HG02678 (cell line): Measurements from ENCODE around the gene VPREB1.
"Not testable (repeated sequence)": the region's sequence is repeated elsewhere in the genome, so short reads cannot be mapped to it uniquely, and the experiment has no call there.

Source experiments
- ATAC-seq: cut with Tn5 transposase; IDR thresholded peaks from one replicate; pipeline ENCODE4 v1.9.1; 2021; ENCODE audit warnings: mild to moderate bottlenecking, moderate library complexity; ENCODE audit not compliant: unreplicated experiment

The VPREB1 gene

DNA sequence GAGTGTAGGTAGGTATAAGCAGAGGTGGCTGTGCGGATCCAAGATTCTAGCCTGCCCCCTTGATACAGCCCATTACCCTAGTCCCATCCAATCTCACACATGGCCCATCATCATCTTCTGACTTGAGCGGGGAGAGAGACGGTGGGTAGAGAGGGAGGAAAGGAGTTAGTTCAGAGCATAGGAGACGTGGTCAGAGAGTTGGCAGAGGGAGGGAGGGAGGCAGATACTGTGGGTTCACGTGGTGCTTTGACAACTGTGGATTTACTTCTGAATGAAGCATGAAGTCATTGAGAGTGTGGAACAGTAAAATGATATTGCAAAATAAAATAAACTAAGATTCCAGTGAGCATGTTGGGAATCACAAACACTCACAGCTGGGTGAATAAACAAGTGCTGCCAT, 31.4 kb upstream of the VPREB1 start:
- no peak for ATAC-seq

DNA sequence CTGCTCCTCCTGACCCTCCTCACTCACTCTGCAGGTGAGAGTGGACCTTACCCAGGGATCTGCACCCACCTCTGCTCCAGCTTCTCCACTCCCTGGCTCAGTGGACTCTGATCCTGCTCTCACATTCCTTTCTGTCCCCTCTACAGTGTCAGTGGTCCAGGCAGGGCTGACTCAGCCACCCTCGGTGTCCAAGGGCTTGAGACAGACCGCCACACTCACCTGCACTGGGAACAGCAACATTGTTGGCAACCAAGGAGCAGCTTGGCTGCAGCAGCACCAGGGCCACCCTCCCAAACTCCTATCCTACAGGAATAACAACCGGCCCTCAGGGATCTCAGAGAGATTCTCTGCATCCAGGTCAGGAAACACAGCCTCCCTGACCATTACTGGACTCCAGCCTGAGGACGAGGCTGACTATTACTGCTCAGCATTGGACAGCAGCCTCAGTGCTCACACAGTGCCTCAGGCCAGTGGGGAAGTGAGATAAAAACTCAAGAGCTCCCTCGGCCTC, 29.7 kb upstream of the VPREB1 start:
- ATAC-seq, result no peak

DNA sequence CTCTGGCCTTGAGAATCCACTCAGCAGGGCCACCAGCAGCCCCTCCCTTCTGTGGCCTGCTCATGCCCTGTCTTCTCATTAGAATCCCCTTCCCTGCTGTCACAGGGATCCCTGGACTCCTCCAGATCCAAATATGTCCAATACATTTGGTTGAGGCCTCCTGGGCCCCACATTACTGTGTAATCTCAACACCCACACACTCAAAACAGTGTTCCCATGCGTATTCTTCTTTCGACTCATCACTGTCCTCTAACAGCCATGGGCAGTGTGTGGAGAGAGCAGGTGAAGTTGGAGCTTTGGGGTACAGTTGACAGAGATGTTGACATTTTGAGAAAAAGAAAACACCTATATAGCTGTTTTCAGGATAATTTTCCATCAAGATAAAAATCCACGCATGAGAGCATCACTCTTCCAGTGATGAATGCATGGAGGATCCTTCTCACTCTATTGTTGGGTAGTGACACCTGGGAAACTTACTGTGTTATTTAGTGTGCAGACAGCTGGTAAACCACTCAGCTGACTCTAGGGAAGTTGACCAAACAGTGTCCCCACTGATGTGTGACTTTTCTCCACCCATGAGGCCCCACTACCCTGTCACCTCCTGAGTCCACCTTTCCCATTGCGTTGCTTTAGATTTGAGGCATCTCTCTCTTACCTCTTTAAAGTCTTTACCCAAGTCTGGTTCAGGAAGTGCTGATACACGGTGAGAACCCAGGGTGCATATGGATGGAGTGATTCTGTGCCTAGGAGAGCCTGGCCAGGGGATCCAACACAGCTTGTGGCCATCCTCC, 28.7 kb upstream of the VPREB1 start:
- ATAC-seq, result no peak

DNA sequence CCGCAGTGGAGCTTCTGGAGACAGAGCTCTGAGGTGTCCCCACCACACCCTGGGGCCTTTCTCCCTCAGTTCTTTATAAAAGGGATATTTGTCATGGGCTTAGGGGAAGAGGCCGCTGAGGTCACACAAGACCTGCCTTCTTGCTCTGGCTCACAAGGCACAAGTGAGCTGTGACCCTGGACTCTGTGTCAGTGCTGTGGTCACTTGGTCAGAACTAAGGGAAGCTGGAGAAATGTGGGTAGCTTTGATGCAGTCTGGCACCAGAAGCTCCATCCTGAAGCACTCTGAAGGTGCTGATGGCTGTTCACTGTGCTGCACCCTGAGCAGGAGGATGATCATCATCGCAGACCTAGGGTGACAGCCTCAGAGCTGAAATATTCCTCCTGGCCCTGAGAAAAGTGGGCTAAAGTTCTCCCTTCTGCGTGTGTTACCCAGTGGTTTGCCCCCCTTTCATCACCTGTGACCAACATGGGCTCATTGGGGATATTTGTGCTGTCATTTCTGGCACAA, 28.1 kb upstream of the VPREB1 start:
- no peak for ATAC-seq

DNA sequence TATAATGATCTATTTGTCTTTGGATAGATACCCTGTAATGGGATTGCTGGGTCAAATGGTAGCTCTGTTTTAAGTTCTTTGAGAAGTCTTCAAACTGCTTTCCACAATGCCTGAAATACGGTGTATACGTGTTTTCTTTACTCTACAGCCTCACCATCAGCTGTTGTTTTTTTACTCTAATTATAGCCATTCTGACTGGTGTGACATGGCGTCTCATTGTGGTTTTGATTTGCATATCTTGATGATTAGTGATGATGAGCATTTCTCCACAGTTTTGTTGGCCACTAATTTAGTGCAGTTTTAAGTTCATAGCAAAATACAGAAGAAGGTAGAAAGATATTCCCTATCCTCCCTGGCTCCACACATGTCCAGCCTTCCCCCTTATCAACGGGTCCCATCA, 26.3 kb upstream of the VPREB1 start:
- ATAC-seq, result no peak

DNA sequence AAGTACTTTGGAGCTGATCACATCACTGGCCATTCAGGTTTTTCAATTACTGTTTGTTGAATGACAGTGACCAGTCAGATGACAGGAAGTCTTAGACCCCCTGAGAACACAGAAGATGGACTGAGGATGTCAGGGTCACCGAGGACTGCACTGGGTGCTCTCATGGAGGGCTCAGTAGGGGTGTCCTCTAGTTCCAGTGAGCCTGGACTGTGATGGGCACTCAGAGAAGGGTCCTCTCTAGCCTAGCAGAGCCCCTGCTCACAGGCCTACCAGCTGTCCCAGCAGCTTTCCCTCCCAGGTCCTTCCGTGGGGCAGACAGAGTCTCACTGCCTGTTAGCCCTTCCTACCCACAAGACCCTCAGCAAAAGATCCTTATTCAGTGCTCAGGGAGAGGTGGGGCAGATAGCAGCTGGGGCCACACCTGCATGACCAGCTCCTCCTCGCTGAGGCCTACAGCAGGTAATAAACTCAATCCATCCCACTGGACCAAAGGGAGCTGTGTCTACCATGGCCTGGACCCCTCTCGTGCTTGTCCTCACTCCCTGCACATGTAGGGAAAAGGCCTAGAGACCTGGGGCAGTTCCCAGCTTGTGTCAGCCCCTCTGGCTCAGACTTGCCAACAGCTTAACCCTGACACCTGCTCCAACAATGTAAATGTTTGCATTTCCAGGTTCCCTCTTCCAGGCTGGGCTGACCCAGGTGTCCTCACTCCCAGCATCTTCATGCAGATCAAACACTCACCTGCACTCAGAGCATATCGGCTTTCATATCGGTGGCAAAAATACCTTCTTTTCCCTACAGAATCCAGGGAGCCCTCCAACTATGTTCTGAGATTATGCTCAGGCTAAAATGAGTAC, 25.2 kb upstream of the VPREB1 start:
- ATAC-seq, result no peak

DNA sequence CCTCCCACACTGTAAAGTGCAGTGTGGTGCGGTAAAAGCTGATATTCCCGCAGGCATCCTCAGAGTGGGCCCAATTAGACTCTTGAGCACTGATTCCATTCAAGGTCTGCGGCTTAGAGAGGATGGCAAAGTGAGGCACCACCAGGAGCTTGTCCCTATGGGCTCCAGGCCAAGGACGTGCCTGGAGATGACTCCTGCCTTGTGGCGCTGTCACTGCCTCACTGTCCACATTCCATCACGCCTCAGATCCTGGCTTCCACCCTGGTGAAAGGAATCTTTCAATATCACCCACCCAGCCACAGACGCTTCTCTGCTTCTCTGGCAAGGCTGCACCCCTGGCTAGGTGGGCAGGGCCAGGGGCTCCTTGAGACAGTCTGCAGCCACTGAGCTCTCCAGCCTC, 23.5 kb upstream of the VPREB1 start:
- not testable (repeated sequence) for ATAC-seq

DNA sequence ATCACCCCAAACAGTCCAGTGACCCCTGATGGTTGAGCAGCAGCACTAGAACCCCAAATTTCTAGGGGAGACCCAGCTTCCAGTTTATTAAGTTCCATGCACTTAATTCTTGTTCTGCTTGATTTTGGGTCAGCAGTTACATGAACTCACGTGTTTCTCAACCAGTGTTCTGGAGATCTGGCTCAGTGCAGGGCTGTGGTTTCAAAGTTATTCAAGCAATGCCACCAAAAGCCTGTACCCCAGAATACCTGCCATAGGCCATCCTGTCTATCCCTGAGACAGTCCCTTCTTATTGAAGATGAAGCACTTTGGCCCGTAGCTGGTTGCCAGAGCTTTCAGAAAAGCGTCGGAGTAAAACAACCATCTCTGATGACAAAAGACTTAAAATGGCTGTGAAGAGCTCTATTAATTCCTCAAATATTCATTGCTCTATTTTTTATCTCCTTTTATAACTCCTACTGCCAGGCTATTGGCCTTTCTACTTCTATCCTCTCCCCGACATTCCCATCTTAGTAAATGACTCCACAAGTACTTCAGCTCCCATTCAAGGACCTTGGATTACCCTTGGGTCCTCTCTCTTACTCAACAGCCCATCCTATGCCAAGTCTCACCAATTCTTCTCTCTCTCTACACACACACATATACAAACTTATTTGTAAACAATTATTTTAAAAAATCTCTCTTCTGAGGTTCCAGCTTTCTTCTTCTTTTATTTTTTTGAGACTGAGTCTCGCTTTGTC, 18.0 kb upstream of the VPREB1 start:
- ATAC-seq, result no peak

DNA sequence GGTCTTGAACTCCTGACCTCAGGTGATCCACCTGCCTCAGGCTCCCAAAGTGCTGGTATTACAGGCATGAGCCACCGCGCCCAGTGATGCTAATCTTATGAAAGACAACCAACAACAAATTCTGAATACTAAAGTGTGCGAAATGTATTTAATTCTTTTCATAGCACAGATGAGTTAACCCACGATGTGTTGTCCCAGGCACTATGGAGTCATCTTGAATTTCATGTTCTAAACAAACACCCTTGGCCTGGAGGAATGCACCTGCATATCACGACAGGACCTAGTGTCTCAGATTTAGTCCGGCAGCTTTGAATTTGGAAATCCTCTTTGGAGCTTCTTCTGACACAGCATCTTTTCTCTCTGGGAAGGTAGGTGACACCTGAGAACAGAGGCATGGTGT, 16.2 kb upstream of the VPREB1 start:
- no peak for ATAC-seq

DNA sequence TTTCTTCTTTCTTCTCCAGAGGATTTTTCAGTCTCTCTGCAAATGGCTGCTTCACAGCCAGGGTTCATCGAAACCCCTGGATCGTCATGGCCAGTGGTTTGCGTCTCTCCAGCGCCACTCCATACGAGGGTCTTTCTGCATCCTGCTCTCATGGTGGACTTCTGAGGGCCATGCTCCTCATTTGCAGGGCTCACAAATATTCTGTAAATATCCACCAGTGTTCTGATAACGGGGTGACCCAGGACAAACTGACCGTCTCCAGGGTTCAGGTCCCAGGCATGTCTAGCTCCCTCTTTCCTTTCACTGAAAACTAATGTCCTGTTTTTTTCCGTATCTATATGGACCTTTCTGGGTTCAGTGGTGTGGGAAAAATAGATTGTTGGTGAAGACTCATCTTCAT, 15.7 kb upstream of the VPREB1 start:
- ATAC-seq, result no peak

DNA sequence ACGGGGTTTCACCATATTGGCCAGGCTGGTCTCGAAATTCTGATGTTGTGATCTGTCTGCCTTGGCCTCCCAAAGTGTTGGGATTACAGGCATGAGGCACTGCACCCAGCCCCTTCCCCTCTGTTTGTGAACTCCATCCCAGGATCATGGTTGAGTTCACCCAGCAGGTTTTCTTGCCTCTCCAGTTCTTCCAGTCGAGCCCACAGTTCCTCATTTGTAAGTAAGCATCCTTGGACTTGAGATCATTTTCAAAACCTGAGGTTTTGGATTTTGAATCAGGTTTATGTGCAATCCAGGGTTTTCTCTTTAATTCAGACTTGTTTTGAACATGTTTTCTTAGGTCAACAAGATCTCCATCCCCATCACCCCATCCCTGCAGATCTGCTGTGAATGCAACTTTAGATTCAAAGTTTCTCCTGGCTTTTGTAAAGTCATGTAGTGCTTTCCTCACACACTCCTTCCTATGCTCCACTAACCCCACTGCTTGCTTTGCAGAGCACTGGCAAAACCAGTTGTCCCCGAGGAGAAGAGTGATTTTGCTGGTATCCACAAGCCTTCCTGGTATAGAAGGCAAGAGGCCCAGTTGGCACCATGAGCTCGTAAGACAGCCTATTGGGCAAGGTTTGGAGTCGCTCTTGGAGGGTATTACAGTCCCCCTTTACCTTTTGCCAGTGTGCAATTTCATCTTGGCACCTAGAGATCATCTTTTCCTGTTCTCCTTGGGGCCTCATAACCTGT, 14.7 kb upstream of the VPREB1 start:
- ATAC-seq, result no peak

DNA sequence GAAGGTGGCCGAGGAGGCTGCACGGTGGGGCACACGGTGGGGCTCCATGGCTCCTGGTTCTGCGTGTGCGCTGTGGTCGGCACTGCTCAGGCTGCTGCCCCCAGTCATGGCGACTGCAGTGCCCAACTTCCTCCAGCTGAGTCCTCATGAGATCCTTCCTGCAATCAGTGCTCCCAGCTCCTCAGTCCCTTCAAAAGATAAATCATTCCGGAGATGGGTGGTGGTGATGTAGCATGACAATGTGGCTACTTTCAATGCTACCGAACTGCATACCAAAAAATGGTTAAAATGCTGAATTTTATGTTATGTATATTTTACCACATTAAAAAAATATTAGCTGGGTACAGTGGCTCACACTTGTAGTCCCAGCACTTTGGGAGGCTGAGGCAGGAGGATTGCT, 14.1 kb upstream of the VPREB1 start:
- no peak for ATAC-seq

DNA sequence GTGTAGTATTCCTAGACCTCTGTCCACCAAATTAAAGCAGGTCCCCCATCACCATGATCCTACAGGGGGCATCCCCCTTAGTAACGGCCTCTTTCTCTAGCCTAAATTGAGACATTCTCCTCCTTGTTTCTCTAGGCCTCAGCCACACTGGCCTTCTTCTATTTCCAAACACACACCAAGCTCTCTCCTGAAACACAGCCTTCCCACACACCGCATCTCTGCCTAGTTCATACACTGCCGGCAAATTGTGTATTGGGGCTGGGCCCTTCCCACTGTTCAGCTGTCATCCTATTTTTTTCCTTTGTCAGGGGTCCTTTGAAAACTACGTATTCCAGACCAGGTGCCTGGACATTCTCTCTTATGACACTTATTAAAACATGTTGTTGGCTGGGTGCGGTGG, 11.5 kb upstream of the VPREB1 start:
- no peak for ATAC-seq

DNA sequence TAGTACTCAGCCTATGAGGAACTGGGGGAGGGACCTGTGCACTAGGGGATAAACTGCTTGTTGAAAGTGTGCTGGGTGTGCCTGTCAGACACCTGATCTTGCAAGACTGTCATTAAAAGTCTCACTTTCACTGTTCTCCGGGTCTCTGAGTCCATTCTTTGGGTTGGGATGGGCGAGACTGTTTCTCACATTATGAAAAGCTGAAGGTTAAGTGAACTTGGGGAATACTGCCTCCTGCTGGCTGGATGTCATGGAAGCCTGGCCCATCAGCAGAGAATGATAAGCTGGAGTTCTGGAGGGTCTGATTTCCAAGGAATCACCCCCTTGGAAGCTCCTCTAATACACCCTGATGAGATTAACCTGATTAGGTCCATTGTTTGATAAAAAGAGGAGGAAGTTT, 9.0 kb upstream of the VPREB1 start:
- no peak for ATAC-seq

DNA sequence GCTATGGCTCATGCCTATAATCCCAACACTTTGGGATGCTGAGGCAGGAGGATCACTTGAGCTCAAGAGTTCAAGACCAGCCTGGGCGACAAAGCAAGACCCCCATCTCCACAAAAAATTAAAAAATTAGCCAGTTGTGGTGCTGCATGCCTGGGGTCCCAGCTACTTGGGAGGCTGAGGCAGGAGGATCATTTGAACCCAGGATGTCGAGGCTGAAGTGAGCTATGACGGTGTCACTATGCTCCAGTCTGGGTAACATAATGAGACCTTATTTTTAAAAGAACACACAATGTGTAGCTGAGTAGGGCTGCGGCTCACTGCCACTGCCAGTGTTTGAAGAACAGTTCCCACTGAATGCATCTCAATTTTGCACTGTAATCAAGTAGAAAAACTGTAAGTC, 7.1 kb upstream of the VPREB1 start:
- no peak for ATAC-seq

DNA sequence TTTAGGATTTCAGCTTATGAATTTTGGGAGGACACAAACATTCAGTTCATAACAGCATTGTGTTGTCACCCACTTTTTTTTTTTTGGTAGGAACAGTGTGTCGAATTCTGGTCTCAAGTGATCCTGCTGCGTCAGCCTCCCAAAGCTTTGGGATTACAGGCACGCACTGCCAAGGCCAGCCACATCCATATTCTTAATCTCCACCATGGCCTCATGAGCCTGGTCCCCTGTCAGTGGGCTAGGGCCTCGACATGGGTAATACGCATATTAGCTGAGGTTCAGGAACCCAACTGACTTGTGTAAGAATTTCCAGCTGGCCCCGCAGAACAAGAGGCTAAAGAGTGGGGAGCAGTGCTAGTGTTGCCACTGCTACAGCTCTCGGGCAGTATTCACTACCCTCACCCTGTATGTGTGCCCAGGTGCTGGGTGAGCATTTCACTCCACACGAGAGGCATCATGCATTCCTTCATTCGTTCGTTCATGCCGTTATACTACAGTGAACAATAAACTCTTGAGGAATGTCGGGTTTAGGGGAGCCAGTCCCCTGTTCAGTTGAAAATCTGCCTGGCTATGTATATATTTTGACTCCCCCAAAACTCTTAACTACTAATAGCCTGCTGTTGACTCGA, 5.2 kb upstream of the VPREB1 start:
- ATAC-seq, result no peak

DNA sequence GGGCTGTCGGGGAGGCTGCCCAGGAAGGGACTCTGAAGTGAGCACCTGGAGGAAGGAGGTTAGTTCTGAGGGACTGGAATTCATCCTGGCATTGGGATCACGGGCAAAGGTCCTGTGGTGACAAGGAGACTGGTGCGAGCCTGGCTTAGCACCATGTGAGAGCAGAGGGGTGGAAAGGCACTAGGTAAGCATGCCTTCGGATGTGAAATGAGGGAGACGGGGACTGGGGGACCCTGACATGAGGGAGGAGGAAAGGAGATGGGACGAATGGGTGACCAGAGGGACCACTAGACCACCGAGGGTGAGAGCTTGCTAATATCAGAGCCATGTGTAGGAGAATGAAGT, 3.1 kb upstream of the VPREB1 start:
- ATAC-seq, result no peak

DNA sequence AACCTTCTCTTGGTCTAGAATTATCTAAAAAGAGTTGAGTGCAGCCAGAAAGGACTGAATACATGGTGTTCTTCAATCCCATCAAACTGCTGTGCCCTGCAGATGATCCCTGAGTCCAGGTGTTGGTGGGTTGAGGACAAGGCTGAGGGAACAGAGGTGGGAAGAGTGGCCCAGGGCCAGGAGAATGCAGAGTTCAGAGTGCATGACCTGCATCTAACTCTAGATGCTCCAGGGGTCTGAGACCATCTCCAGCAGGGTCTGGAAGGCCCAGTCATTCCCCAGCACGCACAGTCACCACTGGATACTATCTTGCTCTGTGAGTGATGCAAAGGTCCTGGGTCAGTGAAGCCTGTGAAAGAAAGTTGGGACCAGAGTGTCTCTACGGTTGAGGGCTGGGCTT, 2.1 kb upstream of the VPREB1 start:
- ATAC-seq, result no peak

DNA sequence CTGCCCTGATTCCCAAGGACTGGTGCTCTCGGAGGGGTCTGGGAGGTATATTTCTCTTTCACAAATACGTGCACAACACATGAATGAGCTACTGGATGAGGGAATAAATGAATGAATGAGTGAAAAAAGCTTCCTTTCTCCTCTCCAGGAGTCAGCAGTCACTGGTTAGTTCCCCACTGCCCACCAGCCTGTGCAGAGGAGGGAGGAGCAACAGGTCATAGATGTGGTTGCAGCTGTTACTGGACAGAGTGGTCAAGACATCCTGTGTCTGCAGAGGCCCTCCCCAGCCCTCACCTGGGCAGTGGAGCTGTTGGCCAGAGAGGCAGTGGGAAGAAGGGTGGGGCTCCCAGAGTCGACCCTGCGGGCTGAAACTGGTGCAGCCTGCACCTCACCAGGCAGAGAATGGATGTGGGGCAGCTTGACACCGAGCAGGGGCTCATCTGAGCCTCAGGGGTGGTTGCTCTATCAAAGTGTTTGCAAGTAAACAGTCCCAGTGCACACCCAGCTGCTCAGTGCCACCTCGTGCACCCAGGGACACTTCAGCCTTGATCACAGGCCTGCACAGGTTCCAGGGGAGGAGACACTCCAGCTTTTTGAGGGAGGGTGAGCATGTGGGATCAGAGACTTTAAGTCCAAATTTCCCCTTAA, 1.4 kb upstream of the VPREB1 start:
- ATAC-seq, result no peak
